Heart left ventricle (tissue), 16 donors: Measurements from ENCODE around the gene EML1. TPM values are rescaled to one million over a fixed set of nuclear protein-coding genes. Genes with fewer than 3 reads are reported as not detected.

Experiments
- ATAC-seq, 4 donors: fragments of 200-7000 bp; cut with Tn5 transposase; one replicate each; pipeline ENCODE4 v1.9.1; 2020 to 2022; ENCODE audit warnings: moderate library complexity in 4 of 4, mild to moderate bottlenecking in 3 of 4, moderate number of reproducible peaks in 1 of 4
- DNase-seq, 5 donors: peaks; one replicate each; pipeline ENCODE4 v3.0.0-alpha.2; 2020
- H3K27ac ChIP-seq, 12 donors: fragments of 200-600 bp; sonication (generic) in 4 of 12; one replicate each; pipeline versions ENCODE4 v1.5.0 to v1.8.0; 2016 to 2022; ENCODE audit warnings: mild to moderate bottlenecking in 2 of 12
- H3K27me3 ChIP-seq, 9 donors: fragments of 200-600 bp; sonication (generic) in 2 of 9; one replicate each; pipeline versions ENCODE4 v1.5.1 to v1.8.0; 2016 to 2022; ENCODE audit warnings: mild to moderate bottlenecking in 3 of 9
- H3K36me3 ChIP-seq, 9 donors: fragments of 200-600 bp; sonication (generic) in 2 of 9; one replicate each; pipeline versions ENCODE4 v1.5.0 to v1.8.0; 2018 to 2022; ENCODE audit warnings: mild to moderate bottlenecking in 2 of 9
- H3K4me1 ChIP-seq, 12 donors: fragments of 200-600 bp; sonication (generic) in 4 of 12; one replicate each; pipeline versions ENCODE4 v1.5.0 to v1.8.0; 2016 to 2022; ENCODE audit warnings: mild to moderate bottlenecking in 3 of 12
- H3K4me3 ChIP-seq, 12 donors: fragments of 200-600 bp; sonication (generic) in 4 of 12; one replicate each; pipeline versions ENCODE4 v1.5.0 to v1.8.0; 2017 to 2022; ENCODE audit warnings: mild to moderate bottlenecking in 9 of 12, moderate library complexity in 4 of 12
- H3K9me3 ChIP-seq, 12 donors: fragments of 200-600 bp; sonication (generic) in 4 of 12; one replicate each; pipeline versions ENCODE4 v1.5.0 to v1.8.0; 2016 to 2022; ENCODE audit warnings: mild to moderate bottlenecking in 1 of 12
- POLR2A ChIP-seq, 2 donors: fragments of 450-650 bp; IDR thresholded peaks; one replicate each; pipeline ENCODE4 v1.6.1; 2017; ENCODE audit warnings: antibody characterized with exemption in 2 of 2, mild to moderate bottlenecking in 2 of 2, moderate library complexity in 2 of 2
- WGBS, 4 donors: extraction: QIAGEN DNeasy Blood & Tissue Kit in 2 of 4; methylation state at CpG; one replicate each; pipeline versions ENCODE4 v1.1.5 to v1.1.7; 2013 to 2018; 5-methylcytosine and 5-hydroxymethylcytosine counted together
- intact Hi-C, 10 donors: fragments of 100-400 bp; cut with DNase I; formaldehyde crosslinking; loops; one replicate each; pipeline versions ENCODE4 v1.11.1 to v1.14.2; 2022
- polyA plus RNA-seq, 2 donors: library from polyadenylated mRNA; stranded (reverse); fragments of 200-250 nt; gene quantifications; one replicate each; pipeline ENCODE4 v1.2.3, GENCODE V29; 2013
- total RNA-seq, 9 donors: library from RNA; depleted of rRNA in 2 of 9; stranded (reverse); fragments of >200 nt in 2 of 9; fragmentation: NEBNext Ultra II Directional in 3 of 9; extraction: Animal tissue kit (Norgen Biotek cat#: 25700) in 3 of 9; gene quantifications; one replicate each; pipeline versions ENCODE4 v1.1.0 to v1.2.4, GENCODE V29; 2016 to 2023
- TF ChIP-seq, protein P1 (sequence below), 12 donors: fragments of 200-600 bp; sonication (generic) in 4 of 12; IDR thresholded peaks; one replicate each; pipeline versions ENCODE4 v1.5.0 to v1.8.0; 2018 to 2022; ENCODE audit warnings: antibody characterized with exemption in 12 of 12, mild to moderate bottlenecking in 5 of 12
- donor health status: ischemic (EF 13 %, LVEDD 7.1; RV severe dilation, severe dysfunction).
- donor health status: healthy with polysubstance abuse.
- donor health status: DM: no; HTN: yes; CAD: no.
- donor health status: DM: no; HTN: no; CAD: no.
- donor health status: ischemic (EF 25% LVEDD 6.9; RV normal size, moderate dysfunction).
- donor health status: ischemic (EF 25% LVEDD 5.7; RV mildly dilated, moderate dysfunction).
- donor health status: healthy.
- donor health status: DM: yes; HTN: yes; CAD: no.
- donor health status: ischemic (EF 35%, LVEDD 5.7; RV mildly dilated, moderate dysfunction).
- donor health status: nonischemic (EF 11% LVEDD 7.7; RV severe dilation, severe dysfunction).
- donor health status: DM: yes; HTN: yes; CAD: no.
- donor health status: PGD.
- donor health status: ischemic (EF 29% LVEDD 5.4; RV normal size, mild dysfunction).
- donor health status: nonischemic (EF 23%, LVEDD 6.1; RV moderate dilation, normal function).

The EML1 gene
- total and polyA plus RNA-seq, 11 donors, result 7.4 to 49.7 (median 39.3) TPM

DNA sequence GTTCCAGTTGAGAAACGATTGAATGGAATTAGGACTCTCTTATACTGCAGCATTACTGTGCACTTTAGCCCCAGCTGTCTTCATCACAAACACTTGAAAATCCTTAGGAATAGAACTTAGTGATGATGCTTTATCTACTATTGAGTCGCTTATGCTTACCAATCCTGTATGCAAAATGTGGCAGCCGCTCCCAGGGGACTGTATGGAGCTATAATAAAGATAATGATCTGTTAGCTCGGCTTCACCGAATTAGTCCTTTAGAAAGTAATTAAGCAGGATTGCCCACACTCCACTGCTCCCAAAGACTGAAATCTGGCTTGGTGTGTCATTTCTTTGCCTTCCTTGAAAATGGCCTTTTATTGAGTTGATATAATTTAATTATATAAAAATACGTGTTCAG is 10.6 kb downstream of the EML1 start:
- H3K4me1 ChIP-seq, result peaks cover 0 to 34% (median 8%) of the 10 kb centered on the region in 12 donors
- no peak overlapping the region for H3K4me3 ChIP-seq
- DNase-seq, result no peak
- H3K27ac ChIP-seq, result no peak overlapping the region
- no peak for ATAC-seq
- H3K36me3 ChIP-seq, result no peaks in the 10 kb centered on the region
- no peaks in the 10 kb centered on the region for H3K27me3 ChIP-seq
- no peaks in the 10 kb centered on the region for H3K9me3 ChIP-seq
- intact Hi-C loops, result no loop called here
- WGBS, 4 donors, result 81 to 88% (median 86%) methylated on average over 6 of the region's 6 CpGs
- TF ChIP-seq POLR2A (IDR thresholded peaks at IDR 0.05), result no peak
- TF ChIP-seq, protein P1, sequence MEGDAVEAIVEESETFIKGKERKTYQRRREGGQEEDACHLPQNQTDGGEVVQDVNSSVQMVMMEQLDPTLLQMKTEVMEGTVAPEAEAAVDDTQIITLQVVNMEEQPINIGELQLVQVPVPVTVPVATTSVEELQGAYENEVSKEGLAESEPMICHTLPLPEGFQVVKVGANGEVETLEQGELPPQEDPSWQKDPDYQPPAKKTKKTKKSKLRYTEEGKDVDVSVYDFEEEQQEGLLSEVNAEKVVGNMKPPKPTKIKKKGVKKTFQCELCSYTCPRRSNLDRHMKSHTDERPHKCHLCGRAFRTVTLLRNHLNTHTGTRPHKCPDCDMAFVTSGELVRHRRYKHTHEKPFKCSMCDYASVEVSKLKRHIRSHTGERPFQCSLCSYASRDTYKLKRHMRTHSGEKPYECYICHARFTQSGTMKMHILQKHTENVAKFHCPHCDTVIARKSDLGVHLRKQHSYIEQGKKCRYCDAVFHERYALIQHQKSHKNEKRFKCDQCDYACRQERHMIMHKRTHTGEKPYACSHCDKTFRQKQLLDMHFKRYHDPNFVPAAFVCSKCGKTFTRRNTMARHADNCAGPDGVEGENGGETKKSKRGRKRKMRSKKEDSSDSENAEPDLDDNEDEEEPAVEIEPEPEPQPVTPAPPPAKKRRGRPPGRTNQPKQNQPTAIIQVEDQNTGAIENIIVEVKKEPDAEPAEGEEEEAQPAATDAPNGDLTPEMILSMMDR (IDR thresholded peaks at IDR 0.05), result no peak

DNA sequence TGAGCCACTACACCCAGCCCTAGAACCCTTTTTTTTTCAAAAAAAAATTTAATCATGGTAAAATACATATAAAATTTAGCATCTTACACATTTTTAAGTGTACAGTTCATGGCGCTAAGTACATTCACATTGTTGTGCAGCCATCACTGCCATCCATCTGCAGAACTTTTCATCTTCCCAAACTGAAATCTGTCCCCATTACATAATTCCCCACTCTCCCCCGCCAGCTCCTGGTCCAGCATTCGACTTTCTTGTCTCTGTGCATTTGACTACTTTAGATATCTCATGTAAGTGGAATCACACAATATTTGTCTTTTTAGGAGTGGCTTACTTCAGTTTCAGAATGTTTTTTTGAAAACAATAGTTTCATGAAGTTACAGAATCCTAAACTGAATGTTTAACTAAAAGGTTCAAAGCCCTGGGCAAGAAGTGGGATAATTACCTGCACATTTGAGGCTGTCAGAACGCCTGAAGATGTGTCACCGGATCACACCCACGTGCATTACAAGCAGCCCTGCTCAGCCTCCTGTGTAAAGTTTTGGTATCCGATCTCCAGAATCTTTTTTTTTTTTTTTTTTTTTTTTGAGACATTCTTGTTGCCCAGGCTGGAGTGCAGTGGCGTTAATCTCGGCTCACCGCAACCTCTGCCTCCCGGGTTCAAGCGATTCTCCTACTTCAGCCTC is 12.7 kb downstream of the EML1 start:
- H3K4me3 ChIP-seq, result no peak overlapping the region
- no peak for ATAC-seq
- intact Hi-C loops, result loop anchor here in 1 of 10 donors (5.0 kb wide), 1 partner anchor 76 kb away; no protein-coding TSS in a partner anchor
- DNase-seq, result no peak
- peaks cover 0 to 53% (median 23%) of the 10 kb centered on the region in 12 donors for H3K4me1 ChIP-seq
- no peak overlapping the region for H3K27ac ChIP-seq
- no peaks in the 10 kb centered on the region for H3K27me3 ChIP-seq
- no peaks in the 10 kb centered on the region for H3K36me3 ChIP-seq
- 89 to 94% (median 92%) methylated on average over 12 of the region's 12 CpGs for WGBS, 4 donors
- TF ChIP-seq POLR2A (IDR thresholded peaks at IDR 0.05), result no peak
- TF ChIP-seq, protein P1 (IDR thresholded peaks at IDR 0.05), result no peak
- H3K9me3 ChIP-seq, result no peaks in the 10 kb centered on the region

DNA sequence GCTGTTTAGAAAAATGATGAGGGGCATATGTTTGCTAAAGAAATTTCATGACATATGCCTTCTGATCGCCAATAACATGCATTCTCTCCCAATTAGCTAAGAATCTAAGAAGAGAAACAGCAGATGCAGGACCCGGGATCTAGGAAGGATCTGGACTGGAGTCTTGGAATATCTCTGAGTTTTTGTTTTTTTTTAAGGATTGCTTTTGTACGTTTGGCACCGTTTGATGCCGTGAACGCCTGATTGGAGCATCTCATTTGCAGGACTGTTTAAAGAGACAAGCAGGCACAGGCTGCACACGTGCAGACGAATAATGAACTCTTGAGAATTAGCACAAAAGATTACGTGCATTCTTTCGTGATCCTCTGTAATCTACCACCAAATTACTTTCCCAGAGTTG is 13.6 kb downstream of the EML1 start:
- intact Hi-C loops, result loop anchor here in 1 of 10 donors (5.0 kb wide), 1 partner anchor 75 kb away; no protein-coding TSS in a partner anchor
- WGBS, 4 donors, result 51 to 64% (median 56%) methylated on average over 10 of the region's 10 CpGs
- Histone ChIP-seq H3K27me3 (no peaks in the 10 kb centered on the region), H3K9me3 (no peaks in the 10 kb centered on the region), H3K27ac (peak overlapping the region in 1 of 12 donors; percentile 83), H3K4me3 (no peak overlapping the region), H3K36me3 (no peaks in the 10 kb centered on the region), H3K4me1 (peaks cover 0 to 53% (median 24%) of the 10 kb centered on the region in 12 donors)
- ATAC-seq (no peak), DNase-seq (no peak)
- TF ChIP-seq, protein P1 (IDR thresholded peaks at IDR 0.05), result no peak
- TF ChIP-seq POLR2A (IDR thresholded peaks at IDR 0.05), result no peak

DNA sequence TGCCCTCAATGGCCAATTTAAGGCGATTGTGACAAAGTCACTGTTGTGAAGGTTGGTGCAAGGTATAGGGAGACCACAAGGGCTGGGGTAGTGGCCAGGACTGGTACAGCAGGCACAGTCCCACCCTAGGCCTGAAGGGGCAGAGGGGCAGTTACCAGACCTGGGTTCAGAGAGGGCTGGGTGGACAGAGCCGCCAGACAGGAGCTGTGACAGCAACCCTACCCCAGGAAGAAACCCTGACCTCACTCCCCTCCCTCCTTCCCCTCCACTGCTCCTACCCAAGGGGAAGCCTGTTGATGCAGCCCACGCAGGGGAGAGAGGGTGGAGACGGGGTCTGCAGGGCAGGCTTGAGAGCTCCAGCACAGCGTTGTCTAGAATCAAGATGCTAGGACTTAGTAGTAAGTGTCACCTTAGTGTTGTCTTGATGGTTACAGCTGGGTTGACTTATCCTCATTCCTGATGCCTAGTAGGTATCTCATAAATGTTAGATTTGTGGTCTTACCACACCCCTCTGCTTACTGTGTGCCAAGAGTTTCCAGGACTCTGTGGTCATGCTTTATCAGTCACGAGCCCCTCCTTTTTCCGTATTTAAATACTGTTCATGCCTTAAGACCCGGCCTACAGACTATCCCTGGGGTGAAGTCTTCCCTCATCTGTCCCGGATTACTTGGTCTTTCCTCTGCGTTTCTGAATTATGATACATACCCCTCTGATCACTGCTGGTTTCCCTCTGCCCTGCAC is 14.4 kb downstream of the EML1 start:
- Histone ChIP-seq H3K4me1 (peaks cover 0 to 50% (median 24%) of the 10 kb centered on the region in 12 donors), H3K9me3 (no peaks in the 10 kb centered on the region), H3K27me3 (no peaks in the 10 kb centered on the region), H3K27ac (peak overlapping the region in 5 of 12 donors; percentile 3 to 83 (median 9)), H3K4me3 (no peak overlapping the region), H3K36me3 (no peaks in the 10 kb centered on the region)
- intact Hi-C loops, result loop anchor here in 1 of 10 donors (5.0 kb wide), 1 partner anchor 75 kb away; no protein-coding TSS in a partner anchor
- DNase-seq (no peak), ATAC-seq (peak in 2 of 4 donors; percentile 5 to 12)
- WGBS, 4 donors, result 57 to 70% (median 68%) methylated on average over 10 of the region's 10 CpGs
- TF ChIP-seq, protein P1 (IDR thresholded peaks at IDR 0.05), result peak in 1 of 12 donors; percentile 8
- TF ChIP-seq POLR2A (IDR thresholded peaks at IDR 0.05), result no peak
